Epithelial cell of umbilical artery (primary cell): ENCODE results near the gene CDK1. TPM values are rescaled to one million over a fixed set of nuclear protein-coding genes. Genes with fewer than 3 reads are reported as not detected.

Source experiments
- total RNA-seq: library from RNA; depleted of rRNA; stranded (reverse); fragments of >200 nt; gene quantifications from 2 replicates; pipeline ENCODE4 v1.2.3, GENCODE V29; 2014

CDK1 gene
- total RNA-seq = 78.0 and 88.8 TPM in 2 replicates

DNA sequence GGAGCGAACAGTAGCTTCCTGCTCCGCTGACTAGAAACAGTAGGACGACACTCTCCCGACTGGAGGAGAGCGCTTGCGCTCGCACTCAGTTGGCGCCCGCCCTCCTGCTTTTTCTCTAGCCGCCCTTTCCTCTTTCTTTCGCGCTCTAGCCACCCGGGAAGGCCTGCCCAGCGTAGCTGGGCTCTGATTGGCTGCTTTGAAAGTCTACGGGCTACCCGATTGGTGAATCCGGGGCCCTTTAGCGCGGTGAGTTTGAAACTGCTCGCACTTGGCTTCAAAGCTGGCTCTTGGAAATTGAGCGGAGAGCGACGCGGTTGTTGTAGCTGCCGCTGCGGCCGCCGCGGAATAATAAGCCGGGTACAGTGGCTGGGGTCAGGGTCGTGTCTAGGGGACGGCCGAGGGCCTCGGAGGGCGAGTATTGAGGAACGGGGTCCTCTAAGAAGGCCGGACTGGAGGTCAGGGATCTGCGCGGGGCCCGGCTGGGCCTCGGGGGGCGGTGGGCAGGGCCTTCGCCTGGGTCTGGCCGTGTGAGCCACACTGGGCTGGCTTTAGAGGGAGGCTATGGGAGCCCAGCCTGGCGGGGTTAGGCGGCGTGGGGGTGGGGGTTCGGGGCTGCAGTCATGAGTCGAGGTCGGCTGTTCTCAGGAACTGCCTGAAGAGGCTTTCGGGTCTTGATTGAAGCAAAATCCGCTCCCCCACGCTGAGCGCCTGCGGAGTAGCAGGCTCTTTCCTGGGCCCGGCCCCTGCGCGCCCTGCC lies at the start of gene CDK1:
Gene CDK1 (plus strand): TSS at position 265 of the 757 bp plus-strand sequence. CDS start 1,688 bp downstream, outside the sequence.

Other genes starting within 250 kb of the CDK1 start
- gene RHOBTB1, start 165.7 kb downstream of the CDK1 start, total RNA-seq = 27.1 and 33.1 TPM in 2 replicates